Neural progenitor cell (in vitro differentiated cells): ENCODE data around the gene TNFAIP1. TPM values are rescaled to one million over a fixed set of nuclear protein-coding genes. Genes with fewer than 3 reads are reported as not detected.

Experiments used
- DNase-seq: peaks from one replicate; pipeline ENCODE4 v3.0.0-alpha.2; 2016; ENCODE audit warnings: low spot score
- H2AFZ ChIP-seq: fragments of 200-600 bp; sonication (generic); replicated peaks from 2 replicates; pipeline ENCODE4 v1.6.1; 2016; ENCODE audit warnings: antibody characterized with exemption
- H3F3A ChIP-seq: fragments of 200-600 bp; sonication (generic); 2 replicates; pipeline ENCODE4 v1.6.1; 2016; ENCODE audit warnings: antibody characterized with exemption, low read depth
- H3K27ac ChIP-seq: fragments of 200-600 bp; sonication (generic); 2 replicates; pipeline ENCODE4 v1.5.1; 2016; ENCODE audit warnings: mild to moderate bottlenecking
- H3K27me3 ChIP-seq: fragments of 200-600 bp; sonication (generic); 2 replicates; pipeline ENCODE4 v1.6.1; 2016; ENCODE audit warnings: mild to moderate bottlenecking, moderate library complexity
- H3K36me3 ChIP-seq: fragments of 200-600 bp; sonication (generic); 2 replicates; pipeline ENCODE4 v1.5.1; 2016
- H3K4me1 ChIP-seq: fragments of 200-600 bp; sonication (generic); 2 replicates; pipeline ENCODE4 v1.6.1; 2016; ENCODE audit warnings: mixed run types
- H3K4me2 ChIP-seq: fragments of 200-600 bp; sonication (generic); 2 replicates; pipeline ENCODE4 v1.6.1; 2016
- H3K4me3 ChIP-seq: fragments of 200-600 bp; sonication (generic); 2 replicates; pipeline ENCODE4 v1.5.1; 2016
- H3K79me2 ChIP-seq: fragments of 200-600 bp; sonication (generic); 2 replicates; pipeline ENCODE4 v1.6.1; 2016; ENCODE audit warnings: low read depth
- H3K9ac ChIP-seq: fragments of 200-600 bp; sonication (generic); 2 replicates; pipeline ENCODE4 v1.6.1; 2016
- H3K9me3 ChIP-seq: fragments of 200-600 bp; sonication (generic); 2 replicates; pipeline ENCODE4 v1.5.1; 2016; ENCODE audit warnings: low read depth
- H4K20me1 ChIP-seq: fragments of 200-600 bp; sonication (generic); 2 replicates; pipeline ENCODE4 v1.6.1; 2016; ENCODE audit warnings: low read depth
- H3K27ac Mint-ChIP-seq: 3 replicates; pipeline ENCODE4 v1.8.0; 2021; ENCODE audit warnings: mixed read lengths
- H3K27me3 Mint-ChIP-seq: 2 replicates; pipeline ENCODE4 v1.8.0; 2022; ENCODE audit warnings: low read depth, mild to moderate bottlenecking, inconsistent platforms, moderate library complexity, mixed read lengths; ENCODE audit not compliant: insufficient read depth
- H3K36me3 Mint-ChIP-seq: 3 replicates; pipeline ENCODE4 v1.8.0; 2021; ENCODE audit warnings: mixed read lengths
- H3K4me1 Mint-ChIP-seq: 3 replicates; pipeline ENCODE4 v1.8.0; 2021; ENCODE audit warnings: mixed read lengths
- H3K4me3 Mint-ChIP-seq: 3 replicates; pipeline ENCODE4 v1.8.0; 2021; ENCODE audit warnings: mild to moderate bottlenecking, moderate library complexity, mixed read lengths
- H3K9me3 Mint-ChIP-seq: 3 replicates; pipeline ENCODE4 v1.8.0; 2020; ENCODE audit warnings: mixed read lengths
- CTCF ChIP-seq: fragments of 200-600 bp; sonication (generic); IDR thresholded peaks from 2 replicates; pipeline ENCODE4 v1.5.1; 2017; ENCODE audit warnings: antibody characterized with exemption, mild to moderate bottlenecking
- EZH2 ChIP-seq: fragments of 200-600 bp; sonication (generic); IDR thresholded peaks from 2 replicates; pipeline ENCODE4 v1.6.1; 2017; ENCODE audit warnings: antibody characterized with exemption, mild to moderate bottlenecking, moderate library complexity
- EZH2phosphoT487 ChIP-seq: fragments of 200-600 bp; sonication (generic); IDR thresholded peaks from 2 replicates; pipeline ENCODE4 v1.6.1; 2017; ENCODE audit warnings: antibody characterized with exemption
- total RNA-seq: library from RNA; depleted of rRNA; stranded (reverse); fragments of >200 nt; gene quantifications from 2 replicates; pipeline ENCODE4 v1.2.3, GENCODE V29; 2015; ENCODE audit warnings: low replicate concordance

TNFAIP1 gene
- total RNA-seq, 1 donor from 2014 or later, result 13.7 TPM

GRCh38 chr17:28365487-28365886 is 29.9 kb downstream of the TNFAIP1 start:
- Histone ChIP-seq H3K79me2 (no peaks in the 10 kb centered on the region), H3K36me3 (no peaks in the 10 kb centered on the region), H2AFZ (no peak overlapping the region), H3K27me3 (no peaks in the 10 kb centered on the region), H3K4me1 (peaks cover 7% of the 10 kb centered on the region), H3K9ac (no peak overlapping the region), H3K4me2 (no peak overlapping the region), H3K27ac (no peak overlapping the region), H3K9me3 (no peaks in the 10 kb centered on the region), H4K20me1 (peaks cover 8% of the 10 kb centered on the region), H3F3A (peaks cover 12% of the 10 kb centered on the region), H3K4me3 (no peak overlapping the region)
- TF ChIP-seq CTCF, result no peak
- Mint-ChIP-seq H3K36me3 (peaks cover 3% of the 10 kb centered on the region), H3K27ac (no peak overlapping the region), H3K27me3 (peaks cover 3% of the 10 kb centered on the region), H3K4me1 (peaks cover 9% of the 10 kb centered on the region), H3K9me3 (no peaks in the 10 kb centered on the region), H3K4me3 (no peak overlapping the region)
- no peak for DNase-seq

GRCh38 chr17:28366605-28367004 is 31.0 kb downstream of the TNFAIP1 start:
- no peak overlapping the region for H3K4me3 Mint-ChIP-seq

GRCh38 chr17:28367641-28368305 is 32.2 kb downstream of the TNFAIP1 start:
- peaks cover 29% of the 10 kb centered on the region for H3F3A ChIP-seq
- H3K4me1 Mint-ChIP-seq, result peaks cover 20% of the 10 kb centered on the region
- peaks cover 4% of the 10 kb centered on the region for H3K27me3 Mint-ChIP-seq
- no peak overlapping the region for H3K9ac ChIP-seq
- no peak for TF ChIP-seq EZH2phosphoT487
- TF ChIP-seq CTCF, result no peak
- TF ChIP-seq EZH2, result no peak
- H3K4me3 Mint-ChIP-seq, result no peak overlapping the region
- no peaks in the 10 kb centered on the region for H3K9me3 Mint-ChIP-seq
- no peaks in the 10 kb centered on the region for H3K36me3 ChIP-seq
- no peak for DNase-seq
- H3K4me1 ChIP-seq, result peaks cover 13% of the 10 kb centered on the region
- H3K36me3 Mint-ChIP-seq, result no peaks in the 10 kb centered on the region
- no peak overlapping the region for H3K4me2 ChIP-seq
- no peaks in the 10 kb centered on the region for H3K79me2 ChIP-seq
- H4K20me1 ChIP-seq, result peaks cover 14% of the 10 kb centered on the region
- H2AFZ ChIP-seq, result no peak overlapping the region
- peaks cover 12% of the 10 kb centered on the region for H3K27me3 ChIP-seq
- no peak overlapping the region for H3K27ac Mint-ChIP-seq
- no peak overlapping the region for H3K4me3 ChIP-seq
- no peaks in the 10 kb centered on the region for H3K9me3 ChIP-seq
- H3K27ac ChIP-seq, result no peak overlapping the region

More at GRCh38 chr17:28366605-28367004, 31.0 kb downstream of the TNFAIP1 start:
- no peak for DNase-seq
- Histone ChIP-seq H3K4me1 (peaks cover 13% of the 10 kb centered on the region), H3K36me3 (no peaks in the 10 kb centered on the region), H3K4me3 (no peak overlapping the region), H3K27ac (no peak overlapping the region), H4K20me1 (peaks cover 8% of the 10 kb centered on the region), H3F3A (peaks cover 20% of the 10 kb centered on the region), H3K27me3 (no peaks in the 10 kb centered on the region), H3K4me2 (no peak overlapping the region), H2AFZ (no peak overlapping the region), H3K79me2 (no peaks in the 10 kb centered on the region), H3K9ac (no peak overlapping the region), H3K9me3 (no peaks in the 10 kb centered on the region)
- Mint-ChIP-seq H3K27me3 (peaks cover 3% of the 10 kb centered on the region), H3K9me3 (no peaks in the 10 kb centered on the region), H3K27ac (no peak overlapping the region), H3K36me3 (no peaks in the 10 kb centered on the region), H3K4me1 (peaks cover 17% of the 10 kb centered on the region)
- no peak for TF ChIP-seq EZH2phosphoT487
- TF ChIP-seq CTCF, result no peak
- TF ChIP-seq EZH2, result no peak
